GM19467 (cell line): ENCODE measurements around the gene CAMTA1.

Experiments used
- ATAC-seq: cut with Tn5 transposase; IDR thresholded peaks from one replicate; pipeline ENCODE4 v1.9.1; 2021; ENCODE audit warnings: mild to moderate bottlenecking, moderate library complexity; ENCODE audit not compliant: unreplicated experiment

CAMTA1 gene

GRCh38 chr1:7646981-7647901 lies 862.0 kb downstream of the CAMTA1 start:
- ATAC-seq, result no peak

- no peak for ATAC-seq
These were observed 863.6 kb downstream of the CAMTA1 start for GRCh38 chr1:7648761-7649384.

DNA sequence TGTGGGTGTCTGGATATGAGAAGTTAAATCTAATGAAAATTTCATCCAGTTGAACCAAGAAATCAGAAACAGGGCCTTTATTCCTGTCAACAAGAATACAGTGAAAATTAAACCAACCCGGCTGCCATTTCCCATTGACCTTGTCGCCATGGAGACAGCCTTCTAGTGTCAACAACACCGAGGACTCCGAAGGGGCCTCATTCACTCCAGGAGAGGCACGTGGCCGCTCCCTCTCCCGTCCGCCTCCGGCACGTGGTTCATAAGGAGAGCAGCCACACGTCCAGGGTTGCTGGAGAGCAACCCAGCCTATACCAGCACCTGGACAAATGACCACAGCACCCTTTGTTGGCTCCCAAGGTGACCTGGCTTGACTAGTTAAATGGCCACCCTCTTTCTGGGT lies 865.5 kb downstream of the CAMTA1 start:
- ATAC-seq, result no peak

DNA sequence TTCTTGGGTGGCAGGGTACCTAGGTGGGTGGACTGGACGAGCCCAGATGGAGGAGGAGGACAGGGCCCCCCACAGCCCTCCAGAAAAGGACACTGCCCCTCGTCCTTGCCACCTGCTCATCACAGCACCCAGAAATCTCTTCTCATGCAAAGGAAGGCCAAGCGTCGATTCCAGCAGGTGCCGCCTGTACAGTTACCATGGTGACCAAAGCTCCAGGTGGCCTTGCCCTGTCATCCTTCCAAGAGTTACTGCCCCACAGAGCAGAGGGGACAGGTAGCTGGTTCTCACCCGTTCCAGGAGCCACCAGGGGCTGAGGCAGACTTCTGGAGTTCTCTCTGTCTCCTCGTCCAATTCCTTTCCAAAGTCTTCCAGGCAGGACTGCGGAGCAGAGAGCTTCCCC lies 865.9 kb downstream of the CAMTA1 start:
- no peak for ATAC-seq

GRCh38 chr1:7652061-7652460 lies 866.8 kb downstream of the CAMTA1 start:
- ATAC-seq, result no peak

GRCh38 chr1:7652515-7653098 lies 867.4 kb downstream of the CAMTA1 start:
- ATAC-seq, result no peak

DNA sequence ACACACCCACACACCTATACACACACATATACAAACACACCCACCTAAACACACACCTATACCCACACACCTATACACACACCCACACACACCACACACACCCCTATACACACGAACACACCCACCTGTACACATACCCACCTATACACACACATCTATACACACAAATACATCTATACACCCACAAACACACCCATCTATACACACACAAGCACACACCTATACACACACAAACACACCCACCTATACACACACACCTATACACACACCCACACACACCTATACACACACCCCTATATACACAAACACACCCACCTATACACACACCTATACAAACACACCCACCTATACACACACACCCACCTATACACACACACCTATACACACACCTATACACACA lies 869.5 kb downstream of the CAMTA1 start:
- ATAC-seq, result no peak

DNA sequence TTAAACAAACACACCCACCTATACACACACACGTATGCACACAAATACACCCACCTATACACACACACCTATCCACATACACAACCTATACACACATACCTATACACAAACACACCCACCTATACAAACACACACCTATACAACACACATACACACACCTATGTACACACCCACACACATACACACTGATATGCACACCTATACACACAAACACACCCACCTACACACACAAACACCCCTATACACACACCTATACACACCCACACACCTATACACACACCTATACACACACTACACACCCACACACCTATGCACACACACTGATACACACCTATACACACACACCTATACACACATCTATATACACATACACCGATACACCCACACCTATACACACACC lies 870.1 kb downstream of the CAMTA1 start:
- no peak for ATAC-seq

DNA sequence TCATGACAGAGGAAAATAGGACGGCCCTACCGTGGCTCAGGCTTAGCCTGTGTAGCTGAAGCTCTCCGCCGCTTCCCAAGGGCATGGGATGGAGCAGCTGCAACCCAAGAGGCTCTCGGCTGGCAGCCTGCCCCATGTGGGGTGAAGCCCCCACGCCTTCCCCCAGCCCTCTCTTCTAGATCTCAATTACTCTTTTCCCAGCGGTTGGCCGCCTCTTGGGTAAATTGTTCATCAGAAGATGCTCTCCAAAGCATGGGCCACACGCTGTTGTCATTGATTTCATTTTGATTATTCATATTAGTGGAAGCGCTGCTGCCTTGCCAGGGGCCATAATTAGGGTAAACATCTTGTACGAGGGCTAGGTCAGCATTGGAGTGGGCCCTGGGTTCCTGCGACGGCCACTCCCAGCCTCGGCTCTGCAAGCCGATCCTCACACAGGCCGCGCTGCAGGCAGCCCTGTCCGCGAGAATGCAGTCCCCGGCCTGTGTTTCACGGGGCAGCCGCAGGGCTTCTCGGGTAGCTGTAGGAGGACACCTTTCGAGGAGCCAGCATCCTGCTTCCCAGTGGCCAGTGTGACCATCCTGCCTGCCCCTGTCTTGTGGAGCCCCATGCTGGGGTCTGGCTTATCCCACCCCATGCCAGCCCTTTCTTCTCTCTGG lies 871.4 kb downstream of the CAMTA1 start:
- ATAC-seq, result no peak

GRCh38 chr1:7657287-7658016 lies 872.2 kb downstream of the CAMTA1 start:
- ATAC-seq, result no peak

DNA sequence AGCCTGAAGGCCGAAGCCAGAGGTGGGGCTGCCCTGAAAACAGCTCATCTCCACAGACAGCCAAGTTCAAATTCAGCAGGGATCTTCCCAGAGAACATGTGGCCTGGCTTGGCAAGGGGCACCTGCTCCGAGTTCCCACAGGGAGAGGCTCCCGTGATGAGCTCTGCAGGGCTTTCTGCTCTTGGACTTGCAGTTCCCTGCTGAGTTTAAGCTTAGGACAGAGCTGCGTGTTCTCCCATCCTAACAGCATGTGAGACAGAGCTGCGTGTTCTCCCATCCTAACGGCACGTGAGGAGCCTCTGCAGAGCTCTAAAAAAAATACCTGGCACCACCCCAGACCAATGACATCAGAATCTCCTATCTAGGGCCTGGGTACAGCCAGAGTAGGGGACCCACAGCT lies 872.8 kb downstream of the CAMTA1 start:
- no peak for ATAC-seq

DNA sequence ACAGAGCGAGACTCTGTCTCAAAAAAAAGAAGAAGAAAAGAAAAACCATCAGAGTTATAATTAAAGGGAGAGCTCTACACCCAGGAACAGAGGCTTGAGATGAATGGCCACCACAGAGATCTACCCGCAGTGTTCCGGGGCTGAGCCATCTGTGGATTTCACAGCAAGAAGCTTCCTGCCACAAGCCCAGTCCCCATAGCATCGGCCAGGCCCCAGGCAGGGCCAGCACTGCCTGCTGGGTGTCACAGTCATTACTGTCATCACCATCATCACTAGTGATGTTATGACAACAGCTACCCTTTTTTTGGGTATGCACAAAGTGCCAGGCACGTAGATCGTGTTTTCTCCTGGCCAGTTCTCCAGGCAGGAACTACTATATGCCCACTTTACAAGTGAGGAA lies 874.3 kb downstream of the CAMTA1 start:
- no peak for ATAC-seq

DNA sequence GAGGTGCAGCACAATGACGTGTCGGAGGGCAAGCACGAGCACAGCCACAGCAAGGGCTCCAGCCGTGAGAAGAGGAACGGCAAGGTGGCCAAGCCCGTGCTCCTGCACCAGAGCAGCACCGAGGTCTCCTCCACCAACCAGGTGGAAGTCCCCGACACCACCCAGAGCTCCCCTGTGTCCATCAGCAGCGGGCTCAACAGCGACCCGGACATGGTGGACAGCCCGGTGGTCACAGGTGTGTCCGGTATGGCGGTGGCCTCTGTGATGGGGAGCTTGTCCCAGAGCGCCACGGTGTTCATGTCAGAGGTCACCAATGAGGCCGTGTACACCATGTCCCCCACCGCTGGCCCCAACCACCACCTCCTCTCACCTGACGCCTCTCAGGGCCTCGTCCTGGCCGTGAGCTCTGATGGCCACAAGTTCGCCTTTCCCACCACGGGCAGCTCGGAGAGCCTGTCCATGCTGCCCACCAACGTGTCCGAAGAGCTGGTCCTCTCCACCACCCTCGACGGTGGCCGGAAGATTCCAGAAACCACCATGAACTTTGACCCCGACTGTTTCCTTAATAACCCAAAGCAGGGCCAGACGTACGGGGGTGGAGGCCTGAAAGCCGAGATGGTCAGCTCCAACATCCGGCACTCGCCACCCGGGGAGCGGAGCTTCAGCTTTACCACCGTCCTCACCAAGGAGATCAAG lies 878.3 kb downstream of the CAMTA1 start:
- no peak for ATAC-seq

DNA sequence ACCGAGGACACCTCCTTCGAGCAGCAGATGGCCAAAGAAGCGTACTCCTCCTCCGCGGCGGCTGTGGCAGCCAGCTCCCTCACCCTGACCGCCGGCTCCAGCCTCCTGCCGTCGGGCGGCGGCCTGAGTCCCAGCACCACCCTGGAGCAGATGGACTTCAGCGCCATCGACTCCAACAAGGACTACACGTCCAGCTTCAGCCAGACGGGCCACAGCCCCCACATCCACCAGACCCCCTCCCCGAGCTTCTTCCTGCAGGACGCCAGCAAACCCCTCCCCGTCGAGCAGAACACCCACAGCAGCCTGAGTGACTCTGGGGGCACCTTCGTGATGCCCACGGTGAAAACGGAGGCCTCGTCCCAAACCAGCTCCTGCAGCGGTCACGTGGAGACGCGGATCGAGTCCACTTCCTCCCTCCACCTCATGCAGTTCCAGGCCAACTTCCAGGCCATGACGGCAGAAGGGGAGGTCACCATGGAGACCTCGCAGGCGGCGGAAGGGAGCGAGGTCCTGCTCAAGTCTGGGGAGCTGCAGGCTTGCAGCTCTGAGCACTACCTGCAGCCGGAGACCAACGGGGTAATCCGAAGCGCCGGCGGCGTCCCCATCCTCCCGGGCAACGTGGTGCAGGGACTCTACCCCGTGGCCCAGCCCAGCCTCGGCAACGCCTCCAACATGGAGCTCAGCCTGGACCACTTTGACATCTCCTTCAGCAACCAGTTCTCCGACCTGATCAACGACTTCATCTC lies 879.1 kb downstream of the CAMTA1 start:
- no peak for ATAC-seq

DNA sequence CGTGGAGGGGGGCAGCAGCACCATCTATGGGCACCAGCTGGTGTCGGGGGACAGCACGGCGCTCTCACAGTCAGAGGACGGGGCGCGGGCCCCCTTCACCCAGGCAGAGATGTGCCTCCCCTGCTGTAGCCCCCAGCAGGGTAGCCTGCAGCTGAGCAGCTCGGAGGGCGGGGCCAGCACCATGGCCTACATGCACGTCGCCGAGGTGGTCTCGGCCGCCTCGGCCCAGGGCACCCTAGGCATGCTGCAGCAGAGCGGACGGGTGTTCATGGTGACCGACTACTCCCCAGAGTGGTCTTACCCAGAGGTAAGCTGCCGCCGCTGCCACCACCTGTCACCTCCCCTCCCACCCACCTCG lies 879.6 kb downstream of the CAMTA1 start:
- ATAC-seq, result no peak

- no peak for ATAC-seq
These were observed 881.0 kb downstream of the CAMTA1 start for GRCh38 chr1:7666249-7666648.

DNA sequence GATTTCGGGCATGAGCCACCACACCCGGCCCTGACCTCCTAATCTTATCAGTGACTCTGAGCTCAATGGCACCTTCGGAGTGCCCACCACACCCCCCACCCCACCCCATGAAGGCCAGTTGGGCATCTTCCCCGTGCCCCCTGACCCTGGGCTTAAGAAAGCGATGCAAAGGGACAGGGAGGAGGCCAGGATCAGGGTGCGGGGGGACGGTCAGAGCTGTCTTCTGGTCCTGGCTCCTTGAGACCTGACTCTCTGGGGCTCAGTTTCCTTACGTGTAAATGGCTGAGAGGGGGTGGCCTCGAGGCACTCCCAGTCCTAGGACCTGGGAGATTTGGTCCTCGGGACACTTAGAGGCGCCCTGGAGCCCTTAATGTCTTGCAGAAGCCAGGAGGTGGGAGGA lies 881.9 kb downstream of the CAMTA1 start:
- ATAC-seq, result no peak

DNA sequence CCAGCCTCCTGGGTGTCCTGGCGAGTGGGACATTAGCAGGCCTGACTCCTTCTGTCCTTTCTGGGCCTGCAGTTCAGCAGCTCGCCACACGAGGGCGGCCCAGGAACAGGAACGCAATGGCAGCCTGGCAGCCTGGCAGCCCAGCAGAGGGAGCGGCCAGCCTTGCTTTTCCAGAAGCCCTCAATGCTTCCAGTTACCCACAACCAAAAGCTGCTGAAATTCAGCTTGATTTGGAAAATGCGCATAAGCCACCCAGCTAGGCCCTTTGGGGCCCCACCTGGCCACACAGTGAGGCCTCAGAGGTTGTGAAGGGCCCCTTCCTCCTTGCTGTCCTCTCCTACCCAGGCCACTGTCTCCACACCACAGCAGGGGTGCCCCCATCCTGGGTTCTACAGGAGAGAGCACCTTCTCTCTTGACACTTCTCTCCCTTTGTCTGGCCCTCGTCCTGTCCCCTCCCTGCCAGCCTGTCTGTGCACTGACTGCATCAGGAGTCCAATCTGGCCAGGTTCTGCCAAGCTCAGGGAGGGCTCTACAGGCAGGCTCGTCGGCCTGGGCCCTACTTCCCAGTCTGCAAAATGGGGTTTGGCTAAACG lies 882.5 kb downstream of the CAMTA1 start:
- ATAC-seq, result no peak
